H1 (cell line): ENCODE results near the gene MAS1.
"Not testable (repeated sequence)": the region's sequence is repeated elsewhere in the genome, so short reads cannot be mapped to it uniquely, and the experiment has no call there.

Source experiments
- CBX5 ChIP-seq: fragments of 300-800, 300-1000 bp; sonication (generic); IDR thresholded peaks from 2 replicates; pipeline ENCODE4 v1.7.1; 2016; ENCODE audit warnings: antibody characterized with exemption, low read length, low read depth
- CTCF ChIP-seq, 3 experiments: IDR thresholded peaks; 1 replicate in 2 of 3; 2 replicates in 1 of 3; pipeline versions ENCODE4 v1.5.1 to v1.6.1; 2011; ENCODE audit warnings: low read length in 3 of 3, mild to moderate bottlenecking in 3 of 3, inconsistent platforms in 2 of 3, low read depth in 1 of 3, moderate library complexity in 1 of 3; ENCODE audit not compliant: insufficient read depth in 1 of 3; ENCODE audit errors: control extremely low read depth in 1 of 3
- KDM1A ChIP-seq: fragments of 200-600, 300-600 bp; sonication (generic); IDR thresholded peaks from 2 replicates; pipeline ENCODE4 v1.7.1; 2016; ENCODE audit warnings: mild to moderate bottlenecking, low read length, borderline replicate concordance

- not testable (repeated sequence) for TF ChIP-seq KDM1A; CBX5; CTCF (IDR thresholded peaks at IDR 0.05; ENCODE audit: control extremely low read depth in 1 of 3, insufficient read depth in 1 of 3, low read depth in 1 of 3, low read length in 3 of 3)
These were observed 42.2 kb upstream of the MAS1 start for GRCh38 chr6:159848552-159848951.
